Natural killer cell (primary cell): ENCODE measurements around the gene C1orf226. TPM values are rescaled to one million over a fixed set of nuclear protein-coding genes. Genes with fewer than 3 reads are reported as not detected.

Source experiments
- ATAC-seq, 3 donors: fragments of 150-1000 bp in 2 of 3; fragments of 200-7000 bp in 1 of 3; cut with Tn5 transposase; 1 replicate in 1 of 3; 2 replicates in 2 of 3; pipeline ENCODE4 v1.10.0; 2021; ENCODE audit warnings: mild to moderate bottlenecking in 2 of 3, moderate library complexity in 2 of 3
- DNase-seq, 2 donors: peaks; one replicate each; pipeline versions ENCODE4 v3.0.0 to v3.0.0-alpha.2; 2013 to 2021; ENCODE audit warnings: mixed read lengths in 1 of 2
- H3K27ac ChIP-seq: one replicate; pipeline ENCODE4 v1.5.1; 2013; ENCODE audit warnings: mild to moderate bottlenecking, low read length
- H3K27me3 ChIP-seq: one replicate; pipeline ENCODE4 v1.6.1; 2013; ENCODE audit warnings: low read length; ENCODE audit not compliant: control insufficient read depth, insufficient read depth
- H3K36me3 ChIP-seq: one replicate; pipeline ENCODE4 v1.6.1; 2013; ENCODE audit warnings: low read length; ENCODE audit not compliant: control insufficient read depth, insufficient read depth
- H3K4me1 ChIP-seq: one replicate; pipeline ENCODE4 v1.6.1; 2013; ENCODE audit warnings: low read length; ENCODE audit not compliant: control insufficient read depth, insufficient read depth
- H3K4me3 ChIP-seq: one replicate; pipeline ENCODE4 v1.5.1; 2013; ENCODE audit warnings: low read length
- H3K9me3 ChIP-seq: one replicate; pipeline ENCODE4 v1.6.1; 2013; ENCODE audit warnings: low read length; ENCODE audit not compliant: control insufficient read depth, insufficient read depth
- H3K27ac Mint-ChIP-seq, 2 donors: one replicate each; pipeline ENCODE4 v1.8.0; 2022; ENCODE audit warnings: mild to moderate bottlenecking in 2 of 2, mixed read lengths in 2 of 2, moderate library complexity in 1 of 2
- H3K27me3 Mint-ChIP-seq, 2 donors: one replicate each; pipeline ENCODE4 v1.8.0; 2022; ENCODE audit warnings: low read depth in 2 of 2, mixed read lengths in 2 of 2
- H3K36me3 Mint-ChIP-seq: one replicate; pipeline ENCODE4 v1.8.0; 2022; ENCODE audit warnings: mixed read lengths
- H3K4me1 Mint-ChIP-seq, 2 donors: one replicate each; pipeline ENCODE4 v1.8.0; 2022; ENCODE audit warnings: mixed read lengths in 2 of 2
- H3K4me3 Mint-ChIP-seq: one replicate; pipeline ENCODE4 v1.8.0; 2022; ENCODE audit warnings: mild to moderate bottlenecking, moderate library complexity, mixed read lengths
- H3K9me3 Mint-ChIP-seq, 2 donors: one replicate each; pipeline ENCODE4 v1.8.0; 2022; ENCODE audit warnings: mixed read lengths in 2 of 2
- CTCF ChIP-seq: fragments of 200-600 bp; IDR thresholded peaks from one replicate; pipeline ENCODE4 v1.8.0; 2022; ENCODE audit warnings: antibody characterized with exemption
- WGBS: methylation state at CpG from one replicate; pipeline ENCODE4 v1.1.7; 2013; ENCODE audit warnings: missing lambda C conversion rate; ENCODE audit not compliant: insufficient coverage; 5-methylcytosine and 5-hydroxymethylcytosine counted together
- intact Hi-C: fragments of 100-400 bp; cut with micrococcal nuclease; formaldehyde crosslinking; loops from one replicate; pipeline ENCODE4 v1.14.2; 2022
- total RNA-seq, 4 donors: library from RNA; stranded (reverse); fragments of 120-200 nt in 1 of 4; gene quantifications; one replicate each; pipeline versions ENCODE4 v1.2.3 to v1.2.4, GENCODE V29; 2013 to 2022

Gene C1orf226
- total RNA-seq, 3 donors from 2014 or later (not counting 1 experiment from before 2014, with no cell fraction given): 0.09 to 0.34 (median 0.13) TPM

GRCh38 chr1:162342452-162342983 is 39.0 kb upstream of the C1orf226 start:
- intact Hi-C loops: no loop called here
- ATAC-seq (no peak), DNase-seq (no peak)
- Histone ChIP-seq H3K4me1 (no peaks in the 10 kb centered on the region), H3K27me3 (no peaks in the 10 kb centered on the region), H3K27ac (no peak overlapping the region), H3K36me3 (no peaks in the 10 kb centered on the region), H3K9me3 (no peaks in the 10 kb centered on the region), H3K4me3 (no peak overlapping the region)
- peaks cover 3 to 10% of the 10 kb centered on the region in 2 donors for H3K27me3 Mint-ChIP-seq
- H3K9me3 Mint-ChIP-seq: no peaks in the 10 kb centered on the region
- no peaks in the 10 kb centered on the region for H3K4me1 Mint-ChIP-seq
- H3K36me3 Mint-ChIP-seq: no peaks in the 10 kb centered on the region
- no peak for TF ChIP-seq CTCF
- H3K4me3 Mint-ChIP-seq: no peak overlapping the region
- no peak overlapping the region for H3K27ac Mint-ChIP-seq
- WGBS: 100% methylated on average over 1 of the region's 1 CpG

GRCh38 chr1:162343470-162343869 is 38.1 kb upstream of the C1orf226 start:
- H3K4me3 ChIP-seq: no peak overlapping the region
- no peaks in the 10 kb centered on the region for H3K36me3 ChIP-seq
- DNase-seq: no peak
- 76% methylated on average over 5 of the region's 5 CpGs for WGBS
- H3K27ac ChIP-seq: no peak overlapping the region
- Mint-ChIP-seq H3K9me3 (no peaks in the 10 kb centered on the region), H3K4me1 (no peaks in the 10 kb centered on the region), H3K27me3 (peaks cover under 1 to 1% of the 10 kb centered on the region in 2 donors), H3K36me3 (no peaks in the 10 kb centered on the region), H3K27ac (no peak overlapping the region), H3K4me3 (no peak overlapping the region)
- no peak for TF ChIP-seq CTCF
- no peak for ATAC-seq
- H3K27me3 ChIP-seq: no peaks in the 10 kb centered on the region
- no peaks in the 10 kb centered on the region for H3K4me1 ChIP-seq
- H3K9me3 ChIP-seq: no peaks in the 10 kb centered on the region
- intact Hi-C loops: no loop called here

GRCh38 chr1:162347281-162347680 is 34.2 kb upstream of the C1orf226 start:
- intact Hi-C loops: no loop called here
- Mint-ChIP-seq H3K27ac (no peak overlapping the region), H3K4me3 (no peak overlapping the region), H3K9me3 (no peaks in the 10 kb centered on the region), H3K36me3 (no peaks in the 10 kb centered on the region), H3K27me3 (peaks cover 0 to 5% of the 10 kb centered on the region in 2 donors), H3K4me1 (no peaks in the 10 kb centered on the region)
- no peaks in the 10 kb centered on the region for H3K4me1 ChIP-seq
- H3K27me3 ChIP-seq: no peaks in the 10 kb centered on the region
- H3K9me3 ChIP-seq: no peaks in the 10 kb centered on the region
- H3K4me3 ChIP-seq: no peak overlapping the region
- no peaks in the 10 kb centered on the region for H3K36me3 ChIP-seq
- no peak for TF ChIP-seq CTCF
- WGBS: 92% methylated on average over 2 of the region's 3 CpGs
- ATAC-seq (no peak), DNase-seq (no peak)
- no peak overlapping the region for H3K27ac ChIP-seq
